HEK293 (cell line): ENCODE measurements around the gene SDF2.

Source experiments
- CTCF ChIA-PET: fragments of 350-600 bp; formaldehyde crosslinking; extraction: SDS; loops from one replicate; lab custom pipeline; 2021; ENCODE audit warnings: antibody characterized with exemption; lab: Yijun Ruan, JAX
- POLR2A ChIA-PET: fragments of 300-600 bp; formaldehyde crosslinking; extraction: SDS; loops from one replicate; lab custom pipeline; 2020; ENCODE audit warnings: antibody characterized with exemption, inconsistent platforms; lab: Yijun Ruan, JAX
- H3K27ac ChIP-seq: fragments of 200-500 bp; sonication (Bioruptor generic); 2 replicates; pipeline ENCODE4 v1.5.1; 2014; ENCODE audit warnings: low read depth, low read length, control low read depth, inconsistent platforms; ENCODE audit errors: extremely low read depth
- H3K36me3 ChIP-seq, 2 experiments: fragments of 200-500 bp in 1 of 2; sonication (Bioruptor generic) in 1 of 2; 1 replicate in 1 of 2; 2 replicates in 1 of 2; pipeline ENCODE4 v1.5.1; 2014 to 2017; ENCODE audit warnings: inconsistent platforms in 2 of 2, low read length in 2 of 2; ENCODE audit not compliant: control insufficient read depth in 2 of 2, insufficient read depth in 1 of 2
- H3K4me1 ChIP-seq: fragments of 200-500 bp; sonication (Bioruptor generic); 2 replicates; pipeline ENCODE4 v1.5.1; 2014; ENCODE audit warnings: mild to moderate bottlenecking, low read length, inconsistent platforms; ENCODE audit not compliant: control insufficient read depth, insufficient read depth
- H3K4me3 ChIP-seq: 2 replicates; pipeline ENCODE4 v1.5.1; 2011; ENCODE audit warnings: low read depth, mild to moderate bottlenecking, control low read depth, low read length, moderate library complexity
- H3K9me3 ChIP-seq: fragments of 200-500 bp; sonication (Bioruptor generic); 2 replicates; pipeline ENCODE4 v1.5.1; 2014; ENCODE audit warnings: low read depth, low read length, inconsistent platforms; ENCODE audit not compliant: control insufficient read depth, insufficient read depth
- CTCF ChIP-seq: fragments of 450-650 bp; formaldehyde crosslinking; IDR thresholded peaks from 2 replicates; pipeline ENCODE4 v1.5.1; 2016; ENCODE audit warnings: missing biosample characterization, missing genetic modification characterization
- KLF7 ChIP-seq: fragments of 450-650 bp; formaldehyde crosslinking; IDR thresholded peaks from 2 replicates; pipeline ENCODE4 v1.5.1; 2016; ENCODE audit warnings: missing biosample characterization, missing genetic modification characterization, borderline replicate concordance
- OSR2 ChIP-seq: fragments of 450-650 bp; formaldehyde crosslinking; IDR thresholded peaks from 2 replicates; pipeline ENCODE4 v1.5.1; 2016; ENCODE audit warnings: missing biosample characterization, missing genetic modification characterization
- REPIN1 ChIP-seq: fragments of 450-650 bp; formaldehyde crosslinking; IDR thresholded peaks from 2 replicates; pipeline ENCODE4 v1.5.1; 2017; ENCODE audit warnings: missing biosample characterization, missing genetic modification characterization, low read depth
- SCRT2 ChIP-seq: fragments of 450-650 bp; formaldehyde crosslinking; IDR thresholded peaks from 2 replicates; pipeline ENCODE4 v1.5.1; 2016; ENCODE audit warnings: missing biosample characterization, missing genetic modification characterization
- SP2 ChIP-seq: fragments of 450-650 bp; formaldehyde crosslinking; IDR thresholded peaks from 2 replicates; pipeline ENCODE4 v1.5.1; 2016; ENCODE audit warnings: missing biosample characterization, missing genetic modification characterization
- WT1 ChIP-seq: fragments of 450-650 bp; formaldehyde crosslinking; IDR thresholded peaks from 2 replicates; pipeline ENCODE4 v1.5.1; 2016; ENCODE audit warnings: missing biosample characterization, missing genetic modification characterization
- ZBTB26 ChIP-seq: fragments of 450-650 bp; formaldehyde crosslinking; optimal IDR thresholded peaks from 2 replicates; pipeline ENCODE3; 2016; ENCODE audit warnings: missing biosample characterization, mild to moderate bottlenecking, missing genetic modification characterization
- ZBTB48 ChIP-seq: fragments of 450-650 bp; formaldehyde crosslinking; IDR thresholded peaks from 2 replicates; pipeline ENCODE4 v1.5.1; 2016; ENCODE audit warnings: missing biosample characterization, missing genetic modification characterization
- ZEB2 ChIP-seq: fragments of 450-650 bp; formaldehyde crosslinking; IDR thresholded peaks from 2 replicates; pipeline ENCODE4 v1.5.1; 2016; ENCODE audit warnings: missing biosample characterization, missing genetic modification characterization
- ZNF10 ChIP-seq: fragments of 450-650 bp; formaldehyde crosslinking; IDR thresholded peaks from 2 replicates; pipeline ENCODE4 v1.5.1; 2017; ENCODE audit warnings: missing biosample characterization, missing genetic modification characterization
- ZNF121 ChIP-seq: fragments of 450-650 bp; formaldehyde crosslinking; IDR thresholded peaks from 2 replicates; pipeline ENCODE4 v1.5.1; 2016; ENCODE audit warnings: missing biosample characterization, missing genetic modification characterization
- ZNF140 ChIP-seq: fragments of 450-650 bp; formaldehyde crosslinking; IDR thresholded peaks from 2 replicates; pipeline ENCODE4 v1.5.1; 2016; ENCODE audit warnings: missing biosample characterization, missing genetic modification characterization
- ZNF157 ChIP-seq: fragments of 450-650 bp; formaldehyde crosslinking; IDR thresholded peaks from 2 replicates; pipeline ENCODE4 v1.5.1; 2016; ENCODE audit warnings: missing biosample characterization, missing genetic modification characterization
- ZNF239 ChIP-seq: fragments of 450-650 bp; formaldehyde crosslinking; IDR thresholded peaks from 2 replicates; pipeline ENCODE4 v1.5.1; 2016; ENCODE audit warnings: missing biosample characterization, missing genetic modification characterization
- ZNF341 ChIP-seq: fragments of 450-650 bp; formaldehyde crosslinking; IDR thresholded peaks from 2 replicates; pipeline ENCODE4; 2016; ENCODE audit warnings: low read depth, missing biosample characterization, missing genetic modification characterization
- ZNF544 ChIP-seq: fragments of 450-650 bp; formaldehyde crosslinking; IDR thresholded peaks from 2 replicates; pipeline ENCODE4 v1.5.0; 2017; ENCODE audit warnings: missing biosample characterization, missing genetic modification characterization
- ZNF560 ChIP-seq: fragments of 450-650 bp; formaldehyde crosslinking; IDR thresholded peaks from 2 replicates; pipeline ENCODE4 v1.5.1; 2017; ENCODE audit warnings: missing biosample characterization, missing genetic modification characterization, borderline replicate concordance
- ZNF654 ChIP-seq: fragments of 450-650 bp; formaldehyde crosslinking; IDR thresholded peaks from 2 replicates; pipeline ENCODE4 v1.5.1; 2016; ENCODE audit warnings: low read depth, missing biosample characterization, missing genetic modification characterization
- ZNF692 ChIP-seq: fragments of 450-650 bp; formaldehyde crosslinking; IDR thresholded peaks from 2 replicates; pipeline ENCODE4 v1.5.1; 2016; ENCODE audit warnings: missing biosample characterization, missing genetic modification characterization
- ZSCAN23 ChIP-seq: fragments of 450-650 bp; formaldehyde crosslinking; IDR thresholded peaks from 2 replicates; pipeline ENCODE4 v1.5.1; 2016; ENCODE audit warnings: missing biosample characterization, missing genetic modification characterization
- TF ChIP-seq, protein P1 (sequence below): fragments of 450-650 bp; formaldehyde crosslinking; IDR thresholded peaks from 2 replicates; pipeline ENCODE4 v1.5.1; 2017; ENCODE audit warnings: missing biosample characterization, mild to moderate bottlenecking, missing genetic modification characterization, moderate library complexity
- TF ChIP-seq, protein P2 (sequence below): fragments of 450-650 bp; formaldehyde crosslinking; IDR thresholded peaks from 2 replicates; pipeline ENCODE4; 2016; ENCODE audit warnings: missing biosample characterization, missing genetic modification characterization
- TF ChIP-seq, protein P3 (sequence below): sonication (generic); formaldehyde crosslinking; IDR thresholded peaks from 2 replicates; pipeline ENCODE4 v1.8.1; 2022; ENCODE audit warnings: mild to moderate bottlenecking, moderate library complexity, missing genetic modification reagents

Gene SDF2

GRCh38 chr17:28684963-28685362, 23.3 kb upstream of the SDF2 start:
- POLR2A ChIA-PET, result no interaction called here
- Histone ChIP-seq H3K4me1 (no peaks in the 10 kb centered on the region), H3K36me3 (peaks cover 75 to 97% of the 10 kb centered on the region in 2 experiments), H3K27ac (no peak overlapping the region; the same call in 1 of the 2 replicates), H3K9me3 (no peaks in the 10 kb centered on the region), H3K4me3 (no peak overlapping the region)
- TF ChIP-seq ZNF654 (tag by site-specific recombination) (peak; percentile 65), CTCF (peak; percentile 67; the same call in 1 of the 2 replicates), ZNF10 (tag by site-specific recombination) (peak; percentile 66; the same call in 1 of the 2 replicates), ZNF341 (tag by site-specific recombination) (0 out of 2 replicates have a peak, but pooled peaks have one; percentile 17), SP2 (tag by site-specific recombination) (no peak), REPIN1 (tag by site-specific recombination) (no peak), ZNF121 (tag by site-specific recombination) (no peak), OSR2 (tag by site-specific recombination) (peak; percentile 49), ZNF560 (tag by site-specific recombination) (no peak), ZEB2 (tag by site-specific recombination) (0 out of 2 replicates have a peak, but pooled peaks have one; percentile 26)
- CTCF ChIA-PET, result interaction anchor here (0.6 to 1.2 kb wide), 3 partner anchors 17 to 43 kb away, joined by 3 to 5 read pairs (median 3); no protein-coding TSS in a partner anchor

DNA sequence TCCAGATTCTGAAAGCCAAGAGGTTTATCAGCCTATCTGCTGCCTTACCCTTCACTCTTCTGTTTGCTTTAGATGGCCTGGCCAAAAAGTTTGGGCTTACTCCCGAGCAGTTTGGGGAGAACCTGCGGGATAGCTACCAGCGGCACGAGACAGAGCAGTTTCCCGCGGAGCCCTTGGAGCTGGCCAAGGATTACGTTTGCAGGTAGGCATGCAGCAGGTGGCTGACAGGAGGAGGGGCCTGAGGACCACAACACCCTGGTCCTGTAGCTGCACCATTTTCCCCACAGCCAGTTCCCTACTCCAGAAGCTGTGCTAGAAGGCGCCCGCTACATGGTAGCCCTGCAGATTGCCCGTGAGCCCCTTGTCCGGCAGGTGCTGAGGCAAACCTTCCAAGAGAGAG, 20.9 kb upstream of the SDF2 start:
- TF ChIP-seq KLF7, result no peak
- no peak for TF ChIP-seq ZNF692 (tag by site-specific recombination)
- TF ChIP-seq, protein P1, sequence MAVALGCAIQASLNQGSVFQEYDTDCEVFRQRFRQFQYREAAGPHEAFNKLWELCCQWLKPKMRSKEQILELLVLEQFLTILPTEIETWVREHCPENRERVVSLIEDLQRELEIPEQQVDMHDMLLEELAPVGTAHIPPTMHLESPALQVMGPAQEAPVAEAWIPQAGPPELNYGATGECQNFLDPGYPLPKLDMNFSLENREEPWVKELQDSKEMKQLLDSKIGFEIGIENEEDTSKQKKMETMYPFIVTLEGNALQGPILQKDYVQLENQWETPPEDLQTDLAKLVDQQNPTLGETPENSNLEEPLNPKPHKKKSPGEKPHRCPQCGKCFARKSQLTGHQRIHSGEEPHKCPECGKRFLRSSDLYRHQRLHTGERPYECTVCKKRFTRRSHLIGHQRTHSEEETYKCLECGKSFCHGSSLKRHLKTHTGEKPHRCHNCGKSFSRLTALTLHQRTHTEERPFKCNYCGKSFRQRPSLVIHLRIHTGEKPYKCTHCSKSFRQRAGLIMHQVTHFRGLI (tag by site-specific recombination), result no peak
- no peak for TF ChIP-seq ZBTB48
- no peak for TF ChIP-seq ZSCAN23 (tag by site-specific recombination)
- peak; percentile 57; the same call in 1 of the 2 replicates for TF ChIP-seq SCRT2 (tag by site-specific recombination)
- TF ChIP-seq WT1 (tag by site-specific recombination), result no peak
- CTCF ChIA-PET, result interaction anchor here (1.1 to 1.8 kb wide), 3 partner anchors 9 to 67 kb away, joined by 3 to 5 read pairs (median 3); partner anchors contain the start of gene BLTP2
- POLR2A ChIA-PET, result interaction anchor here (1.1 to 1.8 kb wide), 3 partner anchors 12 to 42 kb away, joined by 3 to 5 read pairs (median 5); partner anchors contain the start of gene PROCA1

DNA sequence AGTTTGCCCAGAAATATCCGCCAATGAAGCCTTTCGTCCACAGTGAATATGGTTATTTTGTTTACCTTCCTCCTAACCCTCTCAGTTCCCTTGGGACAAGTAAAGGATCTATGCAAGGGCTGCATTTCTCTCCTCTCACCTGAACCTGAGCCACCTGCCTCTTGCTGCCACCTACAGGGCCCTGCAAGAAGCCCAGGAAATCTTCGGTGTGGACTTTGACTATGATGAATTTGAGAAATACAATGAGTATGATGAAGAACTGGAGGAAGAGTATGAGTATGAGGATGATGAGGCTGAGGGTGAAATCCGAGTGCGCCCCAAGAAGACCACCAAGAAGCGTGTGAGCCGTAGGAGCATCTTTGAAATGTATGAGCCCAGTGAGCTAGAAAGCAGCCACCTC, 14.3 kb upstream of the SDF2 start:
- Histone ChIP-seq H3K27ac (no peak overlapping the region), H3K9me3 (no peaks in the 10 kb centered on the region), H3K36me3 (peaks cover 90 to 95% of the 10 kb centered on the region in 2 experiments), H3K4me3 (no peak overlapping the region), H3K4me1 (no peaks in the 10 kb centered on the region)
- ChIA-PET CTCF (interaction anchor here (0.8 to 1.9 kb wide), 7 partner anchors 14 to 135 kb away, joined by 3 to 18 read pairs (median 5); partner anchors contain the start of genes SDF2 and SUPT6H), POLR2A (interaction anchor here (1.0 to 2.2 kb wide), 3 partner anchors 14 to 44 kb away, joined by 6 to 13 read pairs (median 8); partner anchors contain the start of genes RPL23A, SDF2 and SUPT6H)
- TF ChIP-seq, protein P2, sequence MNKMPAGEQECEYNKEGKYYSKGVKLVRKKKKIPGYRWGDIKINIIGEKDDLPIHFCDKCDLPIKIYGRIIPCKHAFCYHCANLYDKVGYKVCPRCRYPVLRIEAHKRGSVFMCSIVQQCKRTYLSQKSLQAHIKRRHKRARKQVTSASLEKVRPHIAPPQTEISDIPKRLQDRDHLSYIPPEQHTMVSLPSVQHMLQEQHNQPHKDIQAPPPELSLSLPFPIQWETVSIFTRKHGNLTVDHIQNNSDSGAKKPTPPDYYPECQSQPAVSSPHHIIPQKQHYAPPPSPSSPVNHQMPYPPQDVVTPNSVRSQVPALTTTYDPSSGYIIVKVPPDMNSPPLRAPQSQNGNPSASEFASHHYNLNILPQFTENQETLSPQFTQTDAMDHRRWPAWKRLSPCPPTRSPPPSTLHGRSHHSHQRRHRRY (tag by site-specific recombination), result no peak
- no peak for TF ChIP-seq ZNF544 (tag by site-specific recombination)
- no peak for TF ChIP-seq ZBTB26 (tag by site-specific recombination)
- TF ChIP-seq, protein P3, sequence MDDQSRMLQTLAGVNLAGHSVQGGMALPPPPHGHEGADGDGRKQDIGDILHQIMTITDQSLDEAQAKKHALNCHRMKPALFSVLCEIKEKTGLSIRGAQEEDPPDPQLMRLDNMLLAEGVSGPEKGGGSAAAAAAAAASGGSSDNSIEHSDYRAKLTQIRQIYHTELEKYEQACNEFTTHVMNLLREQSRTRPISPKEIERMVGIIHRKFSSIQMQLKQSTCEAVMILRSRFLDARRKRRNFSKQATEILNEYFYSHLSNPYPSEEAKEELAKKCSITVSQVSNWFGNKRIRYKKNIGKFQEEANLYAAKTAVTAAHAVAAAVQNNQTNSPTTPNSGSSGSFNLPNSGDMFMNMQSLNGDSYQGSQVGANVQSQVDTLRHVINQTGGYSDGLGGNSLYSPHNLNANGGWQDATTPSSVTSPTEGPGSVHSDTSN, result no peak
- TF ChIP-seq ZNF157, result no peak
- TF ChIP-seq ZNF140, result no peak
- TF ChIP-seq ZNF239 (tag by site-specific recombination), result peak; percentile 85

More for the DNA sequence above, 20.9 kb upstream of the SDF2 start:
- Histone ChIP-seq H3K4me1 (no peaks in the 10 kb centered on the region), H3K36me3 (peaks cover 73 to 95% of the 10 kb centered on the region in 2 experiments), H3K4me3 (no peak overlapping the region), H3K27ac (0 out of 2 replicates have a peak overlapping the region, but pooled peaks have one; percentile 11), H3K9me3 (no peaks in the 10 kb centered on the region)
